Panc1 (cell line): Measurements from ENCODE around the gene ALG12.

Experiments
- POLR2AphosphoS5 ChIP-seq: IDR thresholded peaks from 2 replicates; pipeline ENCODE4 v1.6.1; 2012; ENCODE audit warnings: mild to moderate bottlenecking, low read depth, low read length, moderate library complexity
- TF ChIP-seq, protein P1 (sequence below): fragments of 450-650 bp; IDR thresholded peaks from 2 replicates; pipeline ENCODE4 v1.5.1; 2017; ENCODE audit warnings: mild to moderate bottlenecking

GRCh38 chr22:49896201-49896600, 22.0 kb downstream of the ALG12 start:
- TF ChIP-seq, protein P1, sequence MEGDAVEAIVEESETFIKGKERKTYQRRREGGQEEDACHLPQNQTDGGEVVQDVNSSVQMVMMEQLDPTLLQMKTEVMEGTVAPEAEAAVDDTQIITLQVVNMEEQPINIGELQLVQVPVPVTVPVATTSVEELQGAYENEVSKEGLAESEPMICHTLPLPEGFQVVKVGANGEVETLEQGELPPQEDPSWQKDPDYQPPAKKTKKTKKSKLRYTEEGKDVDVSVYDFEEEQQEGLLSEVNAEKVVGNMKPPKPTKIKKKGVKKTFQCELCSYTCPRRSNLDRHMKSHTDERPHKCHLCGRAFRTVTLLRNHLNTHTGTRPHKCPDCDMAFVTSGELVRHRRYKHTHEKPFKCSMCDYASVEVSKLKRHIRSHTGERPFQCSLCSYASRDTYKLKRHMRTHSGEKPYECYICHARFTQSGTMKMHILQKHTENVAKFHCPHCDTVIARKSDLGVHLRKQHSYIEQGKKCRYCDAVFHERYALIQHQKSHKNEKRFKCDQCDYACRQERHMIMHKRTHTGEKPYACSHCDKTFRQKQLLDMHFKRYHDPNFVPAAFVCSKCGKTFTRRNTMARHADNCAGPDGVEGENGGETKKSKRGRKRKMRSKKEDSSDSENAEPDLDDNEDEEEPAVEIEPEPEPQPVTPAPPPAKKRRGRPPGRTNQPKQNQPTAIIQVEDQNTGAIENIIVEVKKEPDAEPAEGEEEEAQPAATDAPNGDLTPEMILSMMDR = no peak
- TF ChIP-seq POLR2AphosphoS5 = no peak
